Activated CD8-positive, alpha-beta T cell treated with anti-CD3 and anti-CD28 coated beads for 36 hours (primary cell): ENCODE measurements around the gene TOM1L2. TPM values are rescaled to one million over a fixed set of nuclear protein-coding genes. Genes with fewer than 3 reads are reported as not detected.

ENCODE experiments used
- ATAC-seq: fragments of 200-7000 bp; cut with Tn5 transposase; one replicate; pipeline ENCODE4 v1.10.0; 2021; ENCODE audit warnings: mild to moderate bottlenecking, moderate library complexity
- CTCF ChIA-PET: fragments of 350-600 bp; sonication (Branson Sonifier 250); formaldehyde crosslinking; loops from one replicate; lab custom pipeline; 2021; ENCODE audit warnings: antibody characterized with exemption; lab: Charles Lee
- POLR2A ChIA-PET: fragments of 350-600 bp; sonication (Branson Sonifier 250); formaldehyde crosslinking; loops from one replicate; lab custom pipeline; 2021; ENCODE audit warnings: antibody characterized with exemption; lab: Charles Lee
- DNase-seq: peaks from one replicate; pipeline ENCODE4 v3.0.0-alpha.2; 2020
- H3K27ac Mint-ChIP-seq: one replicate; pipeline ENCODE4 v1.8.0; 2021; ENCODE audit warnings: mild to moderate bottlenecking, mixed read lengths
- H3K27me3 Mint-ChIP-seq: one replicate; pipeline ENCODE4 v1.8.0; 2021; ENCODE audit warnings: mixed read lengths
- H3K36me3 Mint-ChIP-seq: one replicate; pipeline ENCODE4 v1.8.0; 2021; ENCODE audit warnings: low read depth, mixed read lengths
- H3K4me1 Mint-ChIP-seq: one replicate; pipeline ENCODE4 v1.8.0; 2021; ENCODE audit warnings: low read depth, mixed read lengths
- H3K4me3 Mint-ChIP-seq: one replicate; pipeline ENCODE4 v1.8.0; 2021; ENCODE audit warnings: mild to moderate bottlenecking, moderate library complexity, mixed read lengths
- H3K9me3 Mint-ChIP-seq: one replicate; pipeline ENCODE4 v1.8.0; 2021; ENCODE audit warnings: mixed read lengths
- CTCF ChIP-seq: fragments of 200-600 bp; IDR thresholded peaks from one replicate; pipeline ENCODE4 v1.8.0; 2022; ENCODE audit warnings: antibody characterized with exemption, mild to moderate bottlenecking
- intact Hi-C: fragments of 100-400 bp; cut with micrococcal nuclease; formaldehyde crosslinking; loops from one replicate; pipeline ENCODE4 v1.10.0; 2022
- total RNA-seq, 2 experiments: library from RNA; stranded (reverse); gene quantifications; one replicate each; pipeline ENCODE4 v1.2.3, GENCODE V29; 2021

The TOM1L2 gene
- total RNA-seq, 2 experiments from 2014 or later = 10.3 to 10.8 TPM

- Mint-ChIP-seq H3K9me3 (no peaks in the 10 kb centered on the region), H3K36me3 (no peaks in the 10 kb centered on the region), H3K27me3 (no peaks in the 10 kb centered on the region), H3K4me3 (no peak overlapping the region), H3K4me1 (peaks cover 6% of the 10 kb centered on the region), H3K27ac (no peak overlapping the region)
- ChIA-PET CTCF (interaction anchor here (1.0 to 5.9 kb wide), 5 partner anchors 12 to 136 kb away, joined by 3 to 27 read pairs (median 4); partner anchors contain the start of genes DRC3 and TOM1L2), POLR2A (no interaction called here)
- intact Hi-C loops = no loop called here
- no peak for TF ChIP-seq CTCF
- DNase-seq (no peak), ATAC-seq (no peak)
Observed at GRCh38 chr17:17887752-17888304, 84.4 kb downstream of the TOM1L2 start.

GRCh38 chr17:17886726-17887125 is 85.5 kb downstream of the TOM1L2 start:
- Mint-ChIP-seq H3K4me1 (peaks cover 3% of the 10 kb centered on the region), H3K36me3 (no peaks in the 10 kb centered on the region), H3K4me3 (no peak overlapping the region), H3K9me3 (no peaks in the 10 kb centered on the region), H3K27me3 (no peaks in the 10 kb centered on the region), H3K27ac (no peak overlapping the region)
- ATAC-seq (no peak), DNase-seq (no peak)
- ChIA-PET POLR2A (interaction anchor here (0.6 kb wide), 1 partner anchor 69 kb away, joined by 4 read pairs; no protein-coding TSS in a partner anchor), CTCF (interaction anchor here (0.6 to 5.9 kb wide), 4 partner anchors 8 to 146 kb away, joined by 3 to 27 read pairs (median 3); no protein-coding TSS in a partner anchor)
- intact Hi-C loops = no loop called here
- no peak for TF ChIP-seq CTCF

DNA sequence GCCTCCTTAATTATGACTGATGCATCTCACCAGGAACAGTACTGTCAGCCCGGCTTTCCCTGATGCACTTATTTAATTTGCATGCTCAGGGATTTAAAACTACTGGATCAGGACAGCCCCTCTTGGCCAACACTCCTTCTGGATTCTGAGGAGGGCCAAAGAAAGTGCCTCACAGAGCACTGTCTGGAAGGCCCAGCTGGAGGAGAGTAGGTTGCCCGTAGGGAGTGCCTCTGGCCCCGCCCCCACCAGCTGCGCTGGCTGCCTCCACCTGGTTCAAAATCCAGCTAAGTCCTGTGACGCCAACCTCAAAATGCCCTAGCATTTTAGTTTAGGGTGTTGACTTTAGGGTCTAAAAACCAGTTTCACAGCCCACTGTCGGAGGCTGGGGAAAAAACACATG is 86.0 kb downstream of the TOM1L2 start:
- no peaks in the 10 kb centered on the region for H3K27me3 Mint-ChIP-seq
- no peak overlapping the region for H3K27ac Mint-ChIP-seq
- H3K9me3 Mint-ChIP-seq = no peaks in the 10 kb centered on the region
- no peaks in the 10 kb centered on the region for H3K36me3 Mint-ChIP-seq
- POLR2A ChIA-PET = interaction anchor here (0.6 kb wide), 1 partner anchor 69 kb away, joined by 4 read pairs; no protein-coding TSS in a partner anchor
- CTCF ChIA-PET = interaction anchor here (0.9 to 5.9 kb wide), 2 partner anchors 9 to 32 kb away, joined by 3 to 27 read pairs; no protein-coding TSS in a partner anchor
- H3K4me1 Mint-ChIP-seq = peaks cover 2% of the 10 kb centered on the region
- no peak for ATAC-seq
- intact Hi-C loops = no loop called here
- no peak for TF ChIP-seq CTCF
- no peak for DNase-seq
- no peak overlapping the region for H3K4me3 Mint-ChIP-seq

- no peak overlapping the region for H3K27ac Mint-ChIP-seq
- POLR2A ChIA-PET = no interaction called here
Observed at GRCh38 chr17:17884391-17885357, 87.5 kb downstream of the TOM1L2 start.

More at GRCh38 chr17:17884391-17885357, 87.5 kb downstream of the TOM1L2 start:
- Mint-ChIP-seq H3K4me3 (no peak overlapping the region), H3K36me3 (no peaks in the 10 kb centered on the region), H3K4me1 (no peaks in the 10 kb centered on the region), H3K9me3 (no peaks in the 10 kb centered on the region), H3K27me3 (no peaks in the 10 kb centered on the region)
- TF ChIP-seq CTCF = no peak
- CTCF ChIA-PET = interaction anchor here (0.8 to 1.6 kb wide), 7 partner anchors 10 to 316 kb away, joined by 3 to 6 read pairs (median 3); no protein-coding TSS in a partner anchor
- no peak for DNase-seq
- no peak for ATAC-seq
- intact Hi-C loops = no loop called here
